Upper lobe of left lung (tissue), 6 donors: ENCODE measurements around the gene NXT1. TPM values are rescaled to one million over a fixed set of nuclear protein-coding genes. Genes with fewer than 3 reads are reported as not detected.
"Not testable (repeated sequence)": the region's sequence is repeated elsewhere in the genome, so short reads cannot be mapped to it uniquely, and the experiment has no call there.

ENCODE experiments used
- ATAC-seq, 2 donors: fragments of 200-7000 bp; cut with Tn5 transposase; one replicate each; pipeline ENCODE4 v1.9.1; 2022; ENCODE audit warnings: mild to moderate bottlenecking in 2 of 2, moderate library complexity in 2 of 2; ENCODE audit not compliant: low FRiP score in 2 of 2
- DNase-seq, 2 donors: peaks; one replicate each; pipeline ENCODE4 v3.0.0-alpha.2; 2019 to 2020
- H3K27ac ChIP-seq, 4 donors: fragments of 200-600 bp; sonication (generic); one replicate each; pipeline ENCODE4 v1.5.1; 2016 to 2019
- H3K27me3 ChIP-seq, 4 donors: fragments of 200-600 bp; sonication (generic); one replicate each; pipeline ENCODE4 v1.5.1; 2017 to 2019
- H3K36me3 ChIP-seq, 4 donors: fragments of 200-600 bp; sonication (generic); one replicate each; pipeline ENCODE4 v1.5.1; 2016 to 2019
- H3K4me1 ChIP-seq, 4 donors: fragments of 200-600 bp; sonication (generic); one replicate each; pipeline ENCODE4 v1.5.1; 2018 to 2019
- H3K4me3 ChIP-seq, 4 donors: fragments of 200-600 bp; sonication (generic); one replicate each; pipeline ENCODE4 v1.5.1; 2017 to 2019; ENCODE audit warnings: mild to moderate bottlenecking in 2 of 4, moderate library complexity in 1 of 4
- H3K9me3 ChIP-seq, 4 donors: fragments of 200-600 bp; sonication (generic); one replicate each; pipeline ENCODE4 v1.5.1; 2018 to 2019
- CTCF ChIP-seq, 6 experiments: fragments of 450-650 bp in 4 of 6; fragments of 200-600 bp in 2 of 6; sonication (generic) in 2 of 6; IDR thresholded peaks; one replicate each; pipeline ENCODE4 v1.5.1; 2016 to 2019; ENCODE audit warnings: antibody characterized with exemption in 6 of 6
- EP300 ChIP-seq, 4 donors: sonication (generic); formaldehyde crosslinking; IDR thresholded peaks; one replicate each; pipeline ENCODE4 v1.5.1; 2017; ENCODE audit warnings: antibody characterized with exemption in 4 of 4, control low read depth in 2 of 4
- POLR2A ChIP-seq, 4 donors: fragments of 450-650 bp; IDR thresholded peaks; one replicate each; pipeline ENCODE4 v1.5.1; 2016 to 2017; ENCODE audit warnings: antibody characterized with exemption in 4 of 4, mild to moderate bottlenecking in 2 of 4
- POLR2AphosphoS5 ChIP-seq, 2 donors: sonication (generic); formaldehyde crosslinking; IDR thresholded peaks; one replicate each; pipeline ENCODE4 v1.5.1; 2017; ENCODE audit warnings: antibody characterized with exemption in 2 of 2
- WGBS, 2 donors: methylation state at CpG; one replicate each; pipeline ENCODE4 v1.1.5; 2017 to 2018; 5-methylcytosine and 5-hydroxymethylcytosine counted together
- total RNA-seq, 6 donors: library from RNA; depleted of rRNA in 4 of 6; stranded (reverse); fragments of >200 nt in 4 of 6; gene quantifications; one replicate each; pipeline versions ENCODE4 v1.1.0 to v1.2.1, GENCODE V29; 2016 to 2021
- donor health status: DM: no; HTN: no; CAD: no; lungs with moderate emphysema.
- donor health status: DM: no; HTN: yes; CAD: no; lungs with severe emphysema.

The NXT1 gene
- total RNA-seq, 6 donors from 2014 or later: 7.3 to 39.4 (median 17.9) TPM

GRCh38 chr20:23303325-23304102, 47.1 kb upstream of the NXT1 start:
- no peaks in the 10 kb centered on the region for H3K4me1 ChIP-seq
- ATAC-seq: peak in 1 of 2 donors; percentile 45
- H3K36me3 ChIP-seq: no peaks in the 10 kb centered on the region
- WGBS, 2 donors: 80% methylated on average over 5 of the region's 5 CpGs
- no peaks in the 10 kb centered on the region for H3K9me3 ChIP-seq
- no peaks in the 10 kb centered on the region for H3K27me3 ChIP-seq
- no peak overlapping the region for H3K4me3 ChIP-seq
- no peak for DNase-seq
- no peak overlapping the region for H3K27ac ChIP-seq
- TF ChIP-seq EP300 (IDR thresholded peaks at IDR 0.05): no peak
- TF ChIP-seq POLR2A (IDR thresholded peaks at IDR 0.05): no peak

- WGBS, 2 donors: 82 to 92% methylated on average over 15 to 16 of the region's 16 CpGs
- TF ChIP-seq POLR2AphosphoS5 (IDR thresholded peaks at IDR 0.05) (no peak), EP300 (IDR thresholded peaks at IDR 0.05) (no peak), POLR2A (IDR thresholded peaks at IDR 0.05) (no peak), CTCF (IDR thresholded peaks at IDR 0.05) (no peak)
- H3K4me1 ChIP-seq: no peaks in the 10 kb centered on the region
- no peak overlapping the region for H3K4me3 ChIP-seq
- no peak overlapping the region for H3K27ac ChIP-seq
- DNase-seq (peak in 1 of 2 donors; percentile 61), ATAC-seq (no peak)
- H3K36me3 ChIP-seq: no peaks in the 10 kb centered on the region
- H3K27me3 ChIP-seq: no peaks in the 10 kb centered on the region
- H3K9me3 ChIP-seq: no peaks in the 10 kb centered on the region
Measured at GRCh38 chr20:23304616-23305015, 46.0 kb upstream of the NXT1 start.

GRCh38 chr20:23305098-23305497, 45.5 kb upstream of the NXT1 start:
- ATAC-seq: peak in 1 of 2 donors; percentile 93
- no peak overlapping the region for H3K27ac ChIP-seq
- no peak overlapping the region for H3K4me3 ChIP-seq

GRCh38 chr20:23307393-23307792, 43.2 kb upstream of the NXT1 start:
- H3K4me1 ChIP-seq, H3K36me3 ChIP-seq, H3K27ac ChIP-seq, ATAC-seq, DNase-seq, H3K4me3 ChIP-seq, H3K27me3 ChIP-seq, H3K9me3 ChIP-seq: not testable (repeated sequence)
- 93 to 94% methylated on average over 2 to 3 of the region's 4 CpGs for WGBS, 2 donors

More at GRCh38 chr20:23305098-23305497, 45.5 kb upstream of the NXT1 start:
- Histone ChIP-seq H3K9me3 (no peaks in the 10 kb centered on the region), H3K4me1 (no peaks in the 10 kb centered on the region), H3K36me3 (no peaks in the 10 kb centered on the region), H3K27me3 (no peaks in the 10 kb centered on the region)
- 81 to 91% methylated on average over 3 of the region's 3 CpGs for WGBS, 2 donors
- no peak for DNase-seq
- peak in 1 of 2 donors; percentile 21 for TF ChIP-seq POLR2AphosphoS5 (IDR thresholded peaks at IDR 0.05)
- no peak for TF ChIP-seq EP300 (IDR thresholded peaks at IDR 0.05)

- H3K4me1 ChIP-seq: no peaks in the 10 kb centered on the region
- no peak for TF ChIP-seq POLR2A (IDR thresholded peaks at IDR 0.05)
- no peak for TF ChIP-seq EP300 (IDR thresholded peaks at IDR 0.05)
- TF ChIP-seq POLR2AphosphoS5 (IDR thresholded peaks at IDR 0.05): no peak
- TF ChIP-seq CTCF (IDR thresholded peaks at IDR 0.05): no peak
- H3K27me3 ChIP-seq: no peaks in the 10 kb centered on the region
- ATAC-seq (no peak), DNase-seq (no peak)
- no peak overlapping the region for H3K4me3 ChIP-seq
- WGBS, 2 donors: 85 to 92% methylated on average over 3 of the region's 3 CpGs
- no peaks in the 10 kb centered on the region for H3K9me3 ChIP-seq
- H3K36me3 ChIP-seq: no peaks in the 10 kb centered on the region
- no peak overlapping the region for H3K27ac ChIP-seq
Measured at GRCh38 chr20:23308024-23308423, 42.6 kb upstream of the NXT1 start.

- DNase-seq (no peak), ATAC-seq (no peak)
- H3K4me1 ChIP-seq: no peaks in the 10 kb centered on the region
- 69 to 81% methylated on average over 2 to 4 of the region's 4 CpGs for WGBS, 2 donors
- H3K27ac ChIP-seq: no peak overlapping the region
- no peaks in the 10 kb centered on the region for H3K36me3 ChIP-seq
- no peaks in the 10 kb centered on the region for H3K9me3 ChIP-seq
- no peaks in the 10 kb centered on the region for H3K27me3 ChIP-seq
- no peak overlapping the region for H3K4me3 ChIP-seq
- no peak for TF ChIP-seq POLR2A (IDR thresholded peaks at IDR 0.05)
- no peak for TF ChIP-seq EP300 (IDR thresholded peaks at IDR 0.05)
- no peak for TF ChIP-seq POLR2AphosphoS5 (IDR thresholded peaks at IDR 0.05)
- no peak for TF ChIP-seq CTCF (IDR thresholded peaks at IDR 0.05)
Measured at GRCh38 chr20:23308908-23309307, 41.7 kb upstream of the NXT1 start.
